HepG2 (cell line): ENCODE results near the gene SLC7A4. TPM values are rescaled to one million over a fixed set of nuclear protein-coding genes. Genes with fewer than 3 reads are reported as not detected.

ENCODE experiments used
- ATAC-seq: fragments of 200-7000 bp; cut with Tn5 transposase; 3 replicates; pipeline ENCODE4 v1.9.1; 2020; ENCODE audit warnings: mild to moderate bottlenecking, moderate library complexity
- BruUV-seq: library from RNA; stranded (reverse); fragments of 400-500 nt; replicated peaks from 2 replicates; lab custom pipeline; 2021; lab: Mats Ljungman, UMichigan
- CTCF ChIA-PET: fragments of 300-600 bp; formaldehyde crosslinking; extraction: SDS; loops from one replicate; lab custom pipeline; 2021; ENCODE audit warnings: low total read pairs, inconsistent platforms, low intra/inter-chr PET ratio; lab: Yijun Ruan, JAX
- POLR2A ChIA-PET: fragments of 350-600 bp; sonication (Branson Sonifier 250); formaldehyde crosslinking; loops from one replicate; lab custom pipeline; 2020; ENCODE audit warnings: antibody characterized with exemption, inconsistent platforms; lab: Yijun Ruan, JAX
- DNase-seq: peaks from one replicate; pipeline ENCODE4 v3.0.0-alpha.2; 2015; ENCODE audit warnings: low spot score
- FAIRE-seq: peaks from 3 replicates; lab custom pipeline; 2011; peaks lifted over from hg19 to GRCh38; lab: Jason Lieb, UNC
- H2AFZ ChIP-seq: one replicate; pipeline ENCODE4 v1.6.1; 2011; ENCODE audit warnings: low read length, inconsistent platforms
- H3K27ac ChIP-seq: fragments of 300-600 bp; 3 replicates; pipeline ENCODE4 v1.8.0; 2011; ENCODE audit warnings: mixed run types, mild to moderate bottlenecking, mixed read lengths, low read length, inconsistent platforms; ENCODE audit not compliant: insufficient read depth; ENCODE audit errors: extremely low read length
- H3K27me3 ChIP-seq, 2 experiments: fragments of 200-600 bp in 1 of 2; 2 replicates in 1 of 2; 3 replicates in 1 of 2; pipeline versions ENCODE4 v1.6.0 to v1.8.0; 2011; ENCODE audit warnings: low read length in 2 of 2, mild to moderate bottlenecking in 2 of 2, moderate library complexity in 2 of 2, inconsistent platforms in 1 of 2; ENCODE audit not compliant: insufficient read depth in 2 of 2, control insufficient read depth in 1 of 2
- H3K36me3 ChIP-seq, 2 experiments: fragments of 200-600 bp in 1 of 2; replicated peaks in 1 of 2; 2 replicates in 1 of 2; 3 replicates in 1 of 2; pipeline versions ENCODE4 v1.5.1 to v1.8.0; 2011; ENCODE audit warnings: low read length in 2 of 2, inconsistent platforms in 1 of 2; ENCODE audit not compliant: insufficient read depth in 2 of 2, control insufficient read depth in 1 of 2
- H3K4me1 ChIP-seq: 2 replicates; pipeline ENCODE4 v1.5.1; 2012; ENCODE audit warnings: low read length, inconsistent platforms; ENCODE audit not compliant: insufficient read depth
- H3K4me2 ChIP-seq: 2 replicates; pipeline ENCODE4 v1.6.0; 2011; ENCODE audit warnings: low read depth, low read length, inconsistent platforms
- H3K4me3 ChIP-seq, 3 experiments: fragments of 200-600 bp in 1 of 3; sonication (generic), shearing (Covaris generic) in 1 of 3; replicated peaks in 1 of 3; 2 replicates each; pipeline ENCODE4 v1.5.1; 2011 to 2016; ENCODE audit warnings: low read length in 3 of 3, inconsistent platforms in 2 of 3, low read depth in 2 of 3, mild to moderate bottlenecking in 2 of 3, control low read depth in 1 of 3, mixed read lengths in 1 of 3; ENCODE audit not compliant: insufficient read depth in 1 of 3
- H3K79me2 ChIP-seq: one replicate; pipeline ENCODE4 v1.6.1; 2011; ENCODE audit warnings: low read length, inconsistent platforms; ENCODE audit not compliant: insufficient read depth
- H3K9ac ChIP-seq: 2 replicates; pipeline ENCODE4 v1.6.0; 2011; ENCODE audit warnings: mild to moderate bottlenecking, low read depth, low read length, inconsistent platforms; ENCODE audit not compliant: insufficient read depth
- H3K9me3 ChIP-seq: 2 replicates; pipeline ENCODE4 v1.5.1; 2012; ENCODE audit warnings: mild to moderate bottlenecking, low read length
- H4K20me1 ChIP-seq: 2 replicates; pipeline ENCODE4 v1.6.0; 2011; ENCODE audit warnings: inconsistent platforms, mild to moderate bottlenecking, low read length, moderate library complexity; ENCODE audit not compliant: insufficient read depth
- CCAR2 ChIP-seq: fragments of 200-400 bp; formaldehyde crosslinking; optimal IDR thresholded peaks from 2 replicates; pipeline ENCODE3; 2018; ENCODE audit warnings: low read depth, mild to moderate bottlenecking, low read length, moderate library complexity
- CREM ChIP-seq, 2 experiments: sonication (generic) in 1 of 2; formaldehyde crosslinking in 1 of 2; IDR thresholded peaks; 2 replicates each; pipeline versions ENCODE4 v1.4.0 to v1.6.1; 2016 to 2020; ENCODE audit warnings: antibody characterized with exemption in 1 of 2, mild to moderate bottlenecking in 1 of 2, missing genetic modification reagents in 1 of 2
- EEA1 ChIP-seq: sonication (generic); formaldehyde crosslinking; IDR thresholded peaks from 2 replicates; pipeline ENCODE4 v1.5.1; 2020; ENCODE audit warnings: mild to moderate bottlenecking, missing genetic modification reagents, borderline replicate concordance
- HCFC1 ChIP-seq: fragments of 150-350 bp; IDR thresholded peaks from 2 replicates; pipeline ENCODE4 v1.6.1; 2014; ENCODE audit warnings: low read depth, low read length
- KDM2A ChIP-seq: sonication (generic); formaldehyde crosslinking; IDR thresholded peaks from 2 replicates; pipeline ENCODE4 v1.4.0; 2020; ENCODE audit warnings: low read depth, missing genetic modification reagents, borderline replicate concordance
- MYPOP ChIP-seq: sonication (generic); formaldehyde crosslinking; IDR thresholded peaks from 2 replicates; pipeline ENCODE4 v1.8.1; 2023; ENCODE audit warnings: mild to moderate bottlenecking, moderate library complexity, missing genetic modification reagents
- NFYB ChIP-seq: sonication (generic); formaldehyde crosslinking; IDR thresholded peaks from 2 replicates; pipeline ENCODE4 v1.4.0; 2020; ENCODE audit warnings: missing genetic modification reagents
- NR2C2 ChIP-seq: sonication (generic); formaldehyde crosslinking; IDR thresholded peaks from 2 replicates; pipeline ENCODE4 v1.4.0; 2020; ENCODE audit warnings: missing genetic modification reagents, mild to moderate bottlenecking, moderate library complexity, borderline replicate concordance
- PBX2 ChIP-seq: IDR thresholded peaks from 2 replicates; pipeline ENCODE4 v1.6.1; 2016; ENCODE audit warnings: control low read depth
- SAFB2 ChIP-seq: sonication (generic); formaldehyde crosslinking; IDR thresholded peaks from 2 replicates; pipeline ENCODE4 v1.5.1; 2020; ENCODE audit warnings: missing genetic modification reagents, low read depth, mild to moderate bottlenecking, borderline replicate concordance
- SAP130 ChIP-seq: IDR thresholded peaks from 2 replicates; pipeline ENCODE4 v1.6.1; 2016; ENCODE audit warnings: low read depth
- TBX2 ChIP-seq: sonication (generic); formaldehyde crosslinking; IDR thresholded peaks from 2 replicates; pipeline ENCODE4 v1.5.0; 2020; ENCODE audit warnings: missing genetic modification reagents, mild to moderate bottlenecking, borderline replicate concordance
- ZNF230 ChIP-seq: sonication (generic); formaldehyde crosslinking; IDR thresholded peaks from 2 replicates; pipeline ENCODE4 v1.4.0; 2020; ENCODE audit warnings: mild to moderate bottlenecking, missing genetic modification reagents
- ZNF557 ChIP-seq: sonication (generic); formaldehyde crosslinking; IDR thresholded peaks from 2 replicates; pipeline ENCODE4 v1.4.0; 2020; ENCODE audit warnings: missing genetic modification reagents
- WGBS: methylation state at CpG from one replicate; pipeline ENCODE4 v1.1.6; 2017; ENCODE audit warnings: low lambda C conversion rate; 5-methylcytosine and 5-hydroxymethylcytosine counted together
- in situ Hi-C: cut with HindIII; loops from 2 replicates; pipeline ENCODE4 v1.10.0; 2017; ENCODE audit warnings: low pct_unique_long_range_greater_than_20kb; ENCODE audit not compliant: extremely low pct_ligation_motif_present
- intact Hi-C: fragments of 100-400 bp; cut with micrococcal nuclease; formaldehyde crosslinking; loops from one replicate; pipeline ENCODE4 v1.10.0; 2022; ENCODE audit not compliant: unreplicated experiment
- polyA plus RNA-seq, 8 experiments: library from polyadenylated mRNA; depleted of rRNA in 3 of 8; stranded (reverse) in 7 of 8; unstranded in 1 of 8; fragments of >200 nt; fragmentation: Illumina TruSeq in 4 of 8; extraction: Trizol in 4 of 8; gene quantifications; 2 replicates each; pipeline versions ENCODE4 v1.2.1 to v1.2.3, GENCODE V29; 2011 to 2016; ENCODE audit warnings: low read depth in 4 of 8, missing spikeins in 1 of 8, mixed read lengths in 1 of 8; ENCODE audit not compliant: insufficient read depth in 1 of 8
- total RNA-seq, 5 experiments: library from RNA; depleted of rRNA; stranded (reverse); fragments of >200 nt; fragmentation: Illumina TruSeq; extraction: Trizol; gene quantifications; 2 replicates each; pipeline ENCODE4 v1.2.3, GENCODE V29; 2016; ENCODE audit warnings: low read depth in 1 of 5
- TF ChIP-seq, protein P1 (sequence below): sonication (generic); formaldehyde crosslinking; IDR thresholded peaks from 2 replicates; pipeline ENCODE4 v1.5.0; 2020; ENCODE audit warnings: mild to moderate bottlenecking, missing genetic modification reagents
- TF ChIP-seq, protein P2 (sequence below): sonication (generic); formaldehyde crosslinking; IDR thresholded peaks from 2 replicates; pipeline ENCODE4 v1.4.0; 2020; ENCODE audit warnings: missing genetic modification reagents, mild to moderate bottlenecking, borderline replicate concordance

Gene SLC7A4
- total and polyA plus RNA-seq, 2 of the 13 experiments (the other 11 are each of a cell fraction or from before 2014, with no cell fraction given) = not detected

DNA sequence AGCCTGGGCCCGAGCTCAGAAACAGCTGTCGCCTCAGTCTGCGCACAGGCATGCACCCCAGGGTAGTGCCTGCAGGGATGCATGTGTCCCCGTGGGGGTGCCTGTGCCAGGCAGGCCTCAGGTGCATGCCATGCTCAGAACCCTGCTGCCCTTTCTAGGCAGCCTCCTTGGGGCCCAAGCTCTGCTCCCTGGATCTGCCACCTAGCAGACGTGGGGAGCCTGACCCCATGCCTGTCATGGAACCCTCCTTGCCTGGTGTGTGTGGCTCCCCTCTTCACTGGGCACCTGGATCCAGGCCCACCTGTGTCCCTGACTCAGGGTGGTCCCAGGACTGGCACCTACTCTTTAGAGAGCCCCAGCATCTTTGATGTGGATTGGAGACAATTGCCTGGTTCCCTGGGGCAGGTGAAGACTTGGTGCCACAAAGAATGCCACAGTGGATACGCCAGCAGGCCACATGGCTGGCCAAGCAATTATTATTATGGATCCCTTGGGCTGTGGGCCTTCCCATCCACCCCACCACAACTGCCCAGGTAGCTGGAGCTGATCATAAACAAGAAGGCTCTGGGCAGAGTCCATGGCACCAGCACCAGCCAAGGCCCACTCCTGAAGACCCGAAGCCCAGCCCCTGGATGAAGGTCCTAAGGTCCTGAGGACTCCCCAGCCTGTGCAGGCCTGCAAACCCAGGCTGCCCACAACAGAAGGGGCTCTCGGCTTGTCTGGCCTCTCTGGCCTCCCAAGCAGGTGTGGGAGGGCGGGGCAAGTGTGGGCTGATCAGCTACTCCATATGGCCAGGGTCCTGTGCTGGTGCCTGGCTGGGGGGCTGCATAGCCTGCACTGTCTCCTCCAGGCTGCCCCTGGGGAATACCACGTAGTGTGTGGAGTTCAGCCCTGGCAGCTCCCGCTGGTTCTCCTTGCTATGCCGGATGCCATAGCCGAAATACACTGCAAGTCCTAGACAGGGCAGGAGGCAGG is 3.8 kb downstream of the SLC7A4 start:
- WGBS = 50% methylated on average over 1 of the region's 13 CpGs
- ChIA-PET CTCF (no interaction called here), POLR2A (no interaction called here)
- no peak overlapping the region for H2AFZ ChIP-seq
- H3K9me3 ChIP-seq = no peaks in the 10 kb centered on the region
- no peak for ATAC-seq
- no peaks in the 10 kb centered on the region for H3K79me2 ChIP-seq
- H3K36me3 ChIP-seq = no peaks in the 10 kb centered on the region
- no peaks in the 10 kb centered on the region for H4K20me1 ChIP-seq
- H3K27me3 ChIP-seq = peaks cover 17 to 66% of the 10 kb centered on the region in 2 experiments; a peak in 4 of 5 replicates
- BruUV-seq = no TSS peak
- no peak for FAIRE-seq
- in situ Hi-C loops = no loop called here
- H3K27ac ChIP-seq = no peak overlapping the region
- intact Hi-C loops = no loop called here
- H3K4me2 ChIP-seq = no peak overlapping the region
- no peak for DNase-seq
- H3K4me3 ChIP-seq = no peak overlapping the region
- H3K4me1 ChIP-seq = no peaks in the 10 kb centered on the region
- H3K9ac ChIP-seq = no peak overlapping the region
- TF ChIP-seq CREM (IDR thresholded peaks at IDR 0.05) = no peak
- TF ChIP-seq CREM (CRISPR knock-in tag; IDR thresholded peaks at IDR 0.05) = no peak
- TF ChIP-seq PBX2 (CRISPR knock-in tag) = no peak
- TF ChIP-seq SAP130 (CRISPR knock-in tag) = no peak
- TF ChIP-seq, protein P1, sequence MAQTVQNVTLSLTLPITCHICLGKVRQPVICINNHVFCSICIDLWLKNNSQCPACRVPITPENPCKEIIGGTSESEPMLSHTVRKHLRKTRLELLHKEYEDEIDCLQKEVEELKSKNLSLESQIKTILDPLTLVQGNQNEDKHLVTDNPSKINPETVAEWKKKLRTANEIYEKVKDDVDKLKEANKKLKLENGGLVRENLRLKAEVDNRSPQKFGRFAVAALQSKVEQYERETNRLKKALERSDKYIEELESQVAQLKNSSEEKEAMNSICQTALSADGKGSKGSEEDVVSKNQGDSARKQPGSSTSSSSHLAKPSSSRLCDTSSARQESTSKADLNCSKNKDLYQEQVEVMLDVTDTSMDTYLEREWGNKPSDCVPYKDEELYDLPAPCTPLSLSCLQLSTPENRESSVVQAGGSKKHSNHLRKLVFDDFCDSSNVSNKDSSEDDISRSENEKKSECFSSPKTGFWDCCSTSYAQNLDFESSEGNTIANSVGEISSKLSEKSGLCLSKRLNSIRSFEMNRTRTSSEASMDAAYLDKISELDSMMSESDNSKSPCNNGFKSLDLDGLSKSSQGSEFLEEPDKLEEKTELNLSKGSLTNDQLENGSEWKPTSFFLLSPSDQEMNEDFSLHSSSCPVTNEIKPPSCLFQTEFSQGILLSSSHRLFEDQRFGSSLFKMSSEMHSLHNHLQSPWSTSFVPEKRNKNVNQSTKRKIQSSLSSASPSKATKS (CRISPR knock-in tag) = no peak
- TF ChIP-seq ZNF557 = no peak
- TF ChIP-seq NR2C2 (CRISPR knock-in tag) = no peak
- TF ChIP-seq ZNF230 (CRISPR knock-in tag) = no peak
- TF ChIP-seq, protein P2, sequence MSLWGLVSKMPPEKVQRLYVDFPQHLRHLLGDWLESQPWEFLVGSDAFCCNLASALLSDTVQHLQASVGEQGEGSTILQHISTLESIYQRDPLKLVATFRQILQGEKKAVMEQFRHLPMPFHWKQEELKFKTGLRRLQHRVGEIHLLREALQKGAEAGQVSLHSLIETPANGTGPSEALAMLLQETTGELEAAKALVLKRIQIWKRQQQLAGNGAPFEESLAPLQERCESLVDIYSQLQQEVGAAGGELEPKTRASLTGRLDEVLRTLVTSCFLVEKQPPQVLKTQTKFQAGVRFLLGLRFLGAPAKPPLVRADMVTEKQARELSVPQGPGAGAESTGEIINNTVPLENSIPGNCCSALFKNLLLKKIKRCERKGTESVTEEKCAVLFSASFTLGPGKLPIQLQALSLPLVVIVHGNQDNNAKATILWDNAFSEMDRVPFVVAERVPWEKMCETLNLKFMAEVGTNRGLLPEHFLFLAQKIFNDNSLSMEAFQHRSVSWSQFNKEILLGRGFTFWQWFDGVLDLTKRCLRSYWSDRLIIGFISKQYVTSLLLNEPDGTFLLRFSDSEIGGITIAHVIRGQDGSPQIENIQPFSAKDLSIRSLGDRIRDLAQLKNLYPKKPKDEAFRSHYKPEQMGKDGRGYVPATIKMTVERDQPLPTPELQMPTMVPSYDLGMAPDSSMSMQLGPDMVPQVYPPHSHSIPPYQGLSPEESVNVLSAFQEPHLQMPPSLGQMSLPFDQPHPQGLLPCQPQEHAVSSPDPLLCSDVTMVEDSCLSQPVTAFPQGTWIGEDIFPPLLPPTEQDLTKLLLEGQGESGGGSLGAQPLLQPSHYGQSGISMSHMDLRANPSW (CRISPR knock-in tag) = no peak
- no peak for TF ChIP-seq EEA1 (CRISPR knock-in tag)
- no peak for TF ChIP-seq NFYB
- no peak for TF ChIP-seq CCAR2
- TF ChIP-seq SAFB2 (CRISPR knock-in tag) = no peak
- no peak for TF ChIP-seq MYPOP
- TF ChIP-seq HCFC1 = no peak
- TF ChIP-seq TBX2 = no peak
- no peak for TF ChIP-seq KDM2A (CRISPR knock-in tag)
